HG03342 (cell line): ENCODE results near the gene RGS17.
A peak's percentile ranks its signal among the peaks of the same experiment; 100 is the strongest.
"Not testable (repeated sequence)": the region's sequence is repeated elsewhere in the genome, so short reads cannot be mapped to it uniquely, and the experiment has no call there.

Experiments
- ATAC-seq: cut with Tn5 transposase; IDR thresholded peaks from one replicate; pipeline ENCODE4 v1.9.1; 2021; ENCODE audit warnings: mild to moderate bottlenecking, moderate library complexity; ENCODE audit not compliant: unreplicated experiment

Gene RGS17

DNA sequence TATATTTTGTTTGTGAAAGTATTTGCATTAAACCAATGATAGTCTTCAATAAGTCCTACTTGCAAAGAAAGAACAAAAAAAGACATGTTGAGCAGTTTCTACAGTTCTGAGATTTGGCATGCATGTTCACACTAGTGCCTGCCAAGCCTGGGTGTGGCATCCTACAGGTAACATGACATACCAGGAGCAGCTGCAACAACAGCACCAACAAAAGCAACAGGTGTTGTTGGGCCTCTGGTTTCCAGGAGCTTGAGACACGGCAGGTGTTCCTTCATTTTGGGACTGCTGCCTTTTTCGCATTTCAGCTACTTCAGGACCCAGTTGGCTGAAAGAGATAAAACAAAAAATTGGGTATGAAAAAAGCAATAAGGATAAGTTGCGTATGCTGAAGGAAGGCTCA lies 87.4 kb downstream of the RGS17 start:
- no peak for ATAC-seq

DNA sequence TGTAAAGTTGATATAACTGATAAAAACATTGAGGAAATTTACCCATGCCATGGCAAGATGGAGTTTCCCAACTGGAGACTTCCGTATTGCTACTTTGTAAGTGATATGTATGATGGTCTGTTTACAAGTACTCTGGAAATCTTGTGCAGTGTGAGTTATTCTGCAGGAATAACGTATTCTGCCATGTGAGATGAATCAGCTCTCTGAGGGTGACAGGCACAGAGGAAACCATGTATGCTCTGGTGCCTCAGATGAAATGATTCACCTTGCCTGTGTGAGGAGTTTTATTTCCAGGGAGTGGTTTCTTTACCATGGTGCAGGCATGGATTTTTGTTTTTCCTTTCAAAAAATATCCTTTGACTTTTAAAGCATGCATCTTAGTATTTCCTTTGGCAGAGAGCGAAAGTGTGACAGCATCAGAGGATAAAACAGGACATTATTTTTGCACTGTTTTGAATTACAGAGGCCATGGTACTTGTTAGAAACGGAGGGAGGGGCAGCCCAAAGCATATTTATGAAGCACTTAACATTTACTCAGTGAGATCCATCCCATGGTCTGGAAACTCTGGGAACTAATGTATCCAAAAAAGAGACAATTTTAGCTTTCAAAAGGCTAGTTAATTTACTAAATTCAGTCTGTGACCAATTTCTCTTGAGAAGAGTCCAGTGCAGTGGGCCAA lies 92.6 kb downstream of the RGS17 start:
- no peak for ATAC-seq

DNA sequence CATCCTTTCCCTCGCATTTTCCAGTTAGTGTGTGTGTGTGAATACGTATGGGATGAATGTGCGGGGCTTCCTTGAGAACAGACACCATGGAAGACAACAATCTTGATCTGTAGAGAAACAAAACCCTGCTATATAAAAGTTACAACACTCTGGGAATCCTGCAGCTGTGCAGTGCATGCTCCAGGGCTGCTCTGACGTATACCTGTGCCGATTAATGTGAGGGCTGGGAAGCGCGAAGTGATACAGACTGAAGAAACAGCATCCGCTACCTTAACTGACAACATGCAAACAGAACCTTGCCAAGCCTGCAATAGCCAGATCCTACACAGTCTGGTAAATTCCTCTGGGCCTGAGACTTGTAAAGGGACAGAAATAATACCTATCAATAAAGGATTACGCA lies 96.9 kb downstream of the RGS17 start:
- no peak for ATAC-seq

DNA sequence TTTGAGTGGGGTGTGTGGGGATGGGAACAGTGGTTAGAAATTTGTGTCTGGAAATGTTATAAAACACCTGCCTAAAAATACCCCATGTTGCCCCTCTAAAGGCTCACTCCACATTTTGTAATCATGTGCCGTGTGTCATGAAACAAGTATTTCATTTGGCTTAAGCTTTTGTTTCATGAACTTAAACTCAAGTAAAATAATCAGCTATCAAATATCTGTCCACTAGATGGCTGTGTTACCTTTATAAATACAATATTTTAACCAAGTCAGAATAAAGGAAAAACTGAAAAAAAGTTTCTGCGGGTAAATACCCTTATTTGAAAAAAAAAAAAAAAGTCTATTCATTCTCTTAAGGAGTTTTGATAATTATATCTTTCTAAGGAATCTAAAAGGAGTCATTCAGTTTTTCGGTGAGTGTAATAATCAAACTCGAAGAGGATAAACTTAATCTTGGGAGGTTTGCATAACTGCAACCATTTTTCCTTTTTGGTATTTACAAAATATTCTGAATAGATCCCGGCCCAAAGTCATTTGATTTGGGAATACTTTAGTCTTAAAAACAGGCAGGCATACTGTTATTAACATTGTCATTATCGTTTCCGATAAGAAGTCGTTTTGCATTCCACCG lies 98.7 kb downstream of the RGS17 start:
- no peak for ATAC-seq

DNA sequence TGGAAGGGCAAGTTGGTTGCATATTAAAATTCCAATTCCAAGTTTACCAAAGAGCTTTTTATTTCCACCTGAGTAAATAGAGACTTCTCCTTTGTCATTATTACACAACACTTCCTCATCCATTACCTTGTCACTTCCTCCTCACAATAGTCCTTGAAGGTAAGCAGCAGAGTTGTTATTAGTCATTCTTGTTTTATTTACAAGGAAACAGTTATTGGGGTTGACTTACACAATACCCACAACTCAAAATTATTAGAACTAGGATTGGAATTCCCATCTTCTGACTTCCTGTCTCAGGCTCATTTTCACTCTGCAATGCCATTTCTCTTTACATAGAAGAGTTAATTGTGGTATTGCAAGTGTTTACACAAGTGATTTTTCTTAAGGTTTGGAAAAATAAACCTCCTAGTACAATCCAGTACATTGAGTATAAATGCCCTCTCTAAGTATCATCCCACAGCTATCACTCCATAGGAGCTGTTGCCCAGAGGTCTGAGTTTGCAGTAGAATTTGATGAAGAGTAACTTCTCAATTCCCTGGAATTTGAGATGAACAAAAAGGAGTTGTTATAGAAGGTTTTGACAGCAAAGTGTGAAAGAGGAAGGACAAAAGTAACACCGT lies 99.6 kb downstream of the RGS17 start:
- no peak for ATAC-seq

DNA sequence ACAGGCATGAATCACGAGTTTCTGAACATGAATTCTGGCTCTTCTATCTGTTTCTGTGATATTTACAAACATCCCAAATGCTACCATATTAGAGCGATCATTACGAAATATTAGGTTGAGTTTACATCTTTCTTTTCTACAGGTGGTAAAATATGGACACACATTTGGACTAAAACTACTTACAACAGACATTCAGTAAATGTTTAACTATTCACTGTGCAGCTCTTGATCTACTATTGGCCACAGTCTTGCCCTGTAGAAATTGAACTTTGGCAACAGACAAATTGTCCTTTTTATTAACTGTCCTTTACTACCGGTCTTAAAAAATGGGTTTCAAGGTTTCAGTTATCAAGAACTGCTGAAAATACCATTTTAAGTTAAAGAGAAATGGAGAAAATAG lies 102.1 kb downstream of the RGS17 start:
- ATAC-seq = no peak

DNA sequence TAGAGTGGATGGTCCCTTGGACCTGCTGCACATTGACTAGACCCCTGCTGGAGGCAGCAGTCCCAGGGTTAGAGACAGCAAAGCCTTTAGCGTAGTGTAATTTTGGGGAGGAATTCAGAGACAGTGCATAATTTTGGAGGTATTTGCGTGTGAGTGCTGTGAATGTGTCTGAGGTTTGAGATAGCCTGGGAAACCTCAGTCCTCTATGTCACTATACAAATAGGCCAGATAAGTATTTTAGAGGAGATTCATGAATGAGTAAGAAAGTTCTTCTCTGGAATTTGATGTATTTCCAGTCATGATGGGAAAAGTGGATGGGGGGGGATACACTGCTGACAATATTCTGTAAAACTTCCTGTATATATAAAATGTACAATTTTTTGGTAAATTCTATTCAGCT lies 102.8 kb downstream of the RGS17 start:
- ATAC-seq = no peak

DNA sequence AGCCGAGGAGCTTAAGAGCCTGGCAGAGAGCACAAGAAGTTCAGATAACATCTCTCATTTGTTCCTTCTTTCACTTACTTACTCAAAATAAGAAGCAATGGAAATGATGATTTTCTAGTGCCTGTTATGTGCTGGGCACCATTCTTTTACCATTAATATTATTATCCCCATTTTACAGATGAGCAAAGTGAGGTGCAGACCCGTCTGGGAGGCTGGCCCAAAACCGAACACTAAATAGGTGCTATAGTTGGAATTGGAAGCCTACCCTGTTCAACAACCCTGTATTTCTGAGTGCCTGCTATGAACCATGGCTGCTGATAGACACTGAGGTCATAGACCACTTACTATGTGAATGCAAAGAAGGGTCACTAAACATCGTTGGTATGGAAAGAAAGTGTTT lies 103.6 kb downstream of the RGS17 start:
- ATAC-seq = no peak

DNA sequence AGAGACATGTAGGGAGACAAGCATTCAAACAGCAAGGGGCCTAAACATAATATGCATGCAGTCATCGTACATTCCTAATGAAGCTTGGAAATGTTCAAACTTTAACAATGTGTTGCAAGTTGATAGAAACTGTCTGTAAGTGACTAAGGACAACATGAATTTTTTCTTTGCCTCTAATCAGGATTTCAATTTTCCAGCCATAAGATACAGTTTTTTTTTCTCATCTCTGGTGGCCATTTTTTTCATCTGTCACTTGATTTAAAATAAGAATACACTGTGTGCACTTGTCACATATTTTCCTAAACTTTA lies 106.4 kb downstream of the RGS17 start:
- no peak for ATAC-seq

DNA sequence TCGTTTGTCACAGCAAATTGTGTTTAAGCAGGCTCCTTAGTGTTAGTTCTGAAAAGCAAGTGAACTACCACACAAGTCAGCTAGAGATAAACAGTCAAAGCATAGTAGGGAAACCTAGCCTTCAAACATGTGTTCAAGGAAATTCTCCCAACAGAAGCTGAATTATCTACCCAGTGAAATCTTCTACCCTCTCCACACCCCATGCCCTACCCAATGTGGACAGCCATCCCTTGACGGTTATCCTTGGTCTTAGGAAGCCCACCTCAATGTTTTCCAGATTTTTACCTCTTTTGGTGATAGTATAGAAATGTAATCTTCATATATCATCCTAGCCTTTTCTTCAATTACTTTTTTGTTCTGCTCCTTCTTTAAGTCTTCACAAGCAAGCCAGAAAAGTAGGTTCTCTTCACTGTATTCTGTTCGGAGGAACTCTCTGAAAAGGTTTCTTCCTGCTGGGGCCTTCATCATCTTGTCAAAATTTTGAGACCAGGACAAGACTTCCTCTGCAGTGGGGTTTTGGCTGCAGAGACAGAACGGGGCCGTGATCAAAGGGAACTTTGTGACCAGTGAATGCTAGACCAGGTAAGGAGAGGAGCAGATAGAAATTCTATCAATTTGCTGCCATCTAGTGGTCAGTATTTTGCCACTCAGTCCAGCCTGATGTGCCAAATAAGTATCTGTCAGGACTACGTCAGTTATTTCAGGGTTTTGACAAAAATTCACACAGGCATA lies 106.9 kb downstream of the RGS17 start:
- ATAC-seq = peak; percentile 99

DNA sequence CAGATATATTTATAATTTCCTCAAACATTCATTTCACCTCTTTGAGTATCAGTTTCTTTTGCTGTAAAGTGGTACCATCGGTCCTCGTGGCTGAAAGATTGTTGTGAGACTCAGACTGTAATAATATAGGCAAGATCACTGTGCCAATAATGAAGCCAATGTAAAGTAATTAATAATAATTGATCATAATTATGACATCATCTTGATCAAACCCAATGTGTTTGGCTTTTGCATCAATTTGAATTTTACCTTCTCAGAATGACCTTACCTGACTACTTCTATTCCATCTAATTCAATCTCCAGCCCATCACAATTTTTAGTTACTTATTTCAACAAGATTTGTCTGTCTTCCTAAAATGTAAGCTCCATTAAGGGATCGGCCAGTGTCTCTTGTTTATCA lies 112.7 kb downstream of the RGS17 start:
- no peak for ATAC-seq

DNA sequence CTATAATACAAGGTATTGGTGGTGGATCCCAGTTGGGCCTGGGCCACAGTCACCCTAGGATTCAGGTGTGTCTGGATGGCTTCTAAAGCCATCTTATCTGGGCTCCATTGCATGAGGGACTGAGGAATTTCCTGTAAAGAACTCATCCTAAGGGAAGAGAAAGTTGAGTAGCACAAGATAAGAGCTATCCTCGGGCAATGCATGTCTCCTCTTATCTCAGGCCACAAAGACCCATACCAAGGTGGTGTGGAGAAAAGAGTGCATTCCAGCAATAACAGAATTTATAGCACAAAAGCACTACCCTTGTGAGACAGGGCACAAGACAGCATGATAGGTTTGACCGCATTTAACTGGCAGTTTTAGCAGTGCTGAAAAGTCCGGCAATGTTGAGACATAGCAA lies 114.2 kb downstream of the RGS17 start:
- no peak for ATAC-seq

DNA sequence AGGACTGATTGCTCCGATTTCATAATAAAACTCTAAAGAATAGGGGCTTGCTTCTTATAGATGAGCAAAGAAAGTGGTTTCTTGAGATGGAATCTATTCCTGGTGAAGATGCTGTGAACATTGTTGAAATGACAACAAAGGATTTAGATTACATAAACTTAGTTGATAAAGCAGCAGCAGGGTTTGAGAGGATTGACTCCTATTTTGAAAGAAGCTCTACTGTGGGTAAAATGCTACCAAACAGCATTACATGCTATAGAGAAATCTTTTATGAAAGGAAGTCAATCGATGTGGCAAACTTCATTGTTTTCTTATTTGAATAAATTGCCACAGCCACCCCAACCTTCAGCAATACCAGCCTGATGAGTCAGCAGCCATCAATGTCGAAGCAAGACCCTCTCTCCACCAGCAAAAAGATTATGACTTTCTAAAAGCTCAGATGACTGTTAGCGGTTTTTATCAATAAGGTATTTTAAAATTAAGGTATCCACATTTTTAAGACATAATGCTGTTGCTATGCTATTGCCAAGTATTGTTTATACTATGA lies 115.9 kb downstream of the RGS17 start:
- ATAC-seq = no peak

DNA sequence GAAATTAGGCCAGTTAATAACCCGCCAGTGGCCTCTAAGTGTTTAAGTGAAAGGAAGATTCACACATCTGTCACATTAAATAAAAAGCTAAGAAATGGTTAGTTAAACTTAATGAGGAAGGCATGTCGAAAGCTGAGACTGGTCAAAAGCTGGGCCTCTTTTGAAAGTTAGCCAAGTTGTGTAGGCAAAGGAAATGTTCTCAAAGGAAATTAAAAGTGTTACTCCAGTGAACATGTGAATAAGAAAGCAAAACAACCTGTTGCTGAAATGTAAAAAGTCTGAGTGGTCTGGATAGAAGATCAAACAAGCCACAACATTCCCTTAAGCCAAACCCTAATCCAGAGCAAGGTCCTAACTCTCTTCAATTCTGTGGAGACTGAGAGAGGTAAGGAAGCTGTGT lies 117.6 kb downstream of the RGS17 start:
- ATAC-seq = no peak

DNA sequence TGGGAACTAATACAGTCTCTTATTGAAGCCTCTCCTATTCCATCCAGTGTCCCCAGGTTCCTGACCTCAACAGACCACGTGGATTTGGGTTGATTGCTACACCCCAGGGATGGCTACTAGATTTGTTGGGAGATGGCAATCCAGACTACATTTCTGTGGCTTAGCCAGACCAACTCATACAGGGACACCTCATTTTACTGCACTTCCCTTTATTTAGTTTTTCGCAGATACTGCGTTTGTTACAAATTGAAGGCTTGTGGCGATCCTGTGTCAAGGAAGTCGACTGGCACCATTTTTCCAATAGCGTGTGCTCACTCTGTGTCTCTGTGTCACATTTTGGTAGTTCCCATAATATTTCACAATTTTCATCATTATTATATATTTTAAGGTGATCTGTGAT lies 118.2 kb downstream of the RGS17 start:
- no peak for ATAC-seq

DNA sequence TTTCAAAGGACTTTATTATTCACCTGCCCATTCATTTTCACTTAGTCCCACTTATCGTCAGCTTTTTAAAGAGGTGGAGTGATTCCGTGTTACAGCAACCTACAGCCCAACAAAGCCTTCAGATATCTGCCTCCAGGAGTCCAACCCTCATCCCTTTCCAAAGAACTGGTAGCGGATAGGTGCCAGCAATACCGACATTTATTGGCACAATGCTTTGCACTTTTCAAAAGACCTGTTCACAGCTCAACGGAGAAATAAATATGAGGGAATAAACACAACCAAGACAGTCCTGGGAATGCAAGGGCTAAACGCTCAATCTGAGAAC lies 127.8 kb downstream of the RGS17 start:
- peak; percentile 1 for ATAC-seq

DNA sequence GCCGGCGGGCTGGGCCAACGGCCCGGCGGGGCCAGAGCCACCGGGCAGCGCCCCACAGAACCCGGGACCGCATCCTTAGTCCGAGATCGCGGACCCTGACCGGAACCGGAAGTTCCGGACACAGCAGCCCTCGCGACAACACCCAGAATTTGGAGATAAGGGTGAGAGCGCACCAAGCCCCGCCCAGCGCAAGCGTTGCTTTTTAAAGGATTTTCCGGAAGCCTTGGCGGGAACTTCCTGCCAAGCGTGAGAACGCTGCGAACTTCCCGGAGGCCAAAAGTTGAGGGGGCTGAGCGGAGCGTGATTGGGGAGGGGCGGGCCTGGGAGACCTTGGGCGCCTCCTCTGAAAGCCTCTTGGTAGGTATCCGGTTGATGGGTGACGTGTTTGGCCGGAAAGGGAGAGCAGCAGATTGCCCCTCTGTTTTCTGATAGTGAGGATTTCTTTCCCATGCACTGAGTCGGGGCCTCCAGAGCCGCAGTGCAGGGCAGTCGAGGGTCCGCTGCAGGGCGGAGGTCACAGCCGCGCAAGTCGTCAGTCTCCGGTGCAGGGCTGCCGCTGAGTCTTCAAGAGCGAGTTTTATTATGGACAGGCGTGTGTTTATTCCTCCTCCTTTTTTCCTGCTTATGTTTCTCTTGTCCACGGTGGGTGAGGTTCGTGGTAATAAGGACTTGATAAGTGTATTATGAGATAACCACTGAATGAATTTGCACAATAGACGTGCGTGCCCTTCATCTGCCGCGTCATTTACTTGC lies 128.3 kb downstream of the RGS17 start, which contains the start of gene MTRF1L:
MTRF1L (minus strand) TSS at position 97 of the 753 bp plus-strand sequence; CDS start at position 73, 24 bp downstream.
- ATAC-seq = peak; percentile 93

DNA sequence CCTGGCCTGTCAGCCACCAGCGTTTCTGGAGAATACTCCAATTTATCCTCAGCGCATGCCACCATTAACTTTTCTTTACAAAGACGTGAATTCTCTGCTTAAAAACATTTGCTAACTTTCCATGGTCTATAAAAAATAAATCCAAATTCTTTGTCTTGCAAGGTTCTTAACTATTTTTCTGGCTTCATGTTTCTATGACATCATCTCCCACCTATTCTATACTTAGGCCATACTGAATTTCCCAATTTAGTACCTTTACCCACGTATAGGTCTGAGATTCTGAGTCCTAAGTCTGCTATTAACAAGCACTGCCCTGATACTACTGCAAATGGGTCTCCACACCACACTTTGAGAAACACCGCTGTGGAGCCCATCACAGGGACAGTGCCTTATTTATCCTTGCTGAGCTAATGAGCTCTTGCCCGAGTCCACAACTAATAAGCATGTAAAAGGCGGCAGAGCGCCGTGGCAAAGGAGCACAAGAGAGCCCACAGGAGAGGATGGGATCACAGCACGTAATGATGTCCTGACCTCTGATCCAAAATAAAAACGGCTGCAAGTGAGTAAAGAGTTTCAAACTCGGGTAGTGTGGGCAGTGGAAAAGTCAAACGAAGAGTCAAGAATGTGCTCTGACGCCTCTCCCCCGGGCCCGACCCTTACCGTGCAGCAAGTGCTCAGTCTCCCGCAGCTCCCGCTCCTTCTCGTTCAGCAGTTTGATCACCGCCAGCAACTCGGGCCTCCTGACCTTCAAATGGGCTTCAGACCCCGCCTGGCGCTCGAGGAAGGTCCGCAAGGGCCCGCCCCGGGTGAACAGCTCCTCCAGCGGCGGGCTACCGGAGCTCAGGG lies 129.1 kb downstream of the RGS17 start:
- peak; percentile 15 for ATAC-seq

DNA sequence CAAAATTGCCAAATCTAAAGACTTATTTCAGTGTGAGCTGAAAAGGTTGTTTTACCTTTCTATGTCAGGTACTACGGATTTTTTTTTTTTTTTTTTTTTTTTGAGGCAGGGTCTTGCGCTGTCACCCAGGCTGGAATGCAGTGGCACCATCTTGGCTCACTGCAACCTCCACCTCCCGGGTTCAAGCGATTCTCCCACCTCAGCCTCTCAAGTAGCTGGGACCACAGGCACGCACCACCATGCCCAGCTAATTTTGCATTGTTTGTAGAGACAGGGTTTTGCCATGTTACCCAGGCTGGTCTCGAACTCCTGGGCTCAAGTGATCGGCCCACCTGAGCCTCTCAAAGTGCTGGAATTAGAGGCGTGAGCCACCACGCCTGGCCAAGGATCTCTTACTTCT lies 130.3 kb downstream of the RGS17 start:
- ATAC-seq = not testable (repeated sequence)

DNA sequence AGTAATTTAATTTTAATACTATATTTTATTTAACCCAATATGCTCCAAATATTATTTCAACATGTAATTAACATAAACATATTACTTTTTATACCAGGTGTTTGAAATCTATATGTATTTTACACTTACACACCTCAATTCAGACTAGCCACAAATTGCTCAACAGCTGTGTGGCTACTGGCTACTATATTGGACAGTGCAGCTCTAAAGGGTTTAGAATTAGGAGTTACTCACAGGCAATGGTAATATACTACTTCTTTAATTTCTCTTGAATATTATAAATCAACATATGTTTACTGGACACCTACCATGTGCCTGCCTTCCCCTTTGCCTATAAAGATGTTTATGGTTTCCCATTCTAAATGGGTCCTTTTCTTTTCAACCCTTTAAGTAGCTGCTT lies 130.8 kb downstream of the RGS17 start:
- no peak for ATAC-seq
